PFSK-1 (cell line): ENCODE results near the gene MRPS9.

Source experiments
- FOXP2 ChIP-seq: optimal IDR thresholded peaks from 2 replicates; pipeline ENCODE3; 2011; ENCODE audit warnings: borderline replicate concordance, control low read depth, inconsistent platforms; ENCODE audit not compliant: insufficient read depth; ENCODE audit errors: extremely low read length, extremely low read depth
- POLR2AphosphoS5 ChIP-seq: IDR thresholded peaks from 2 replicates; pipeline ENCODE4 v1.6.1; 2012; ENCODE audit warnings: low read depth, mild to moderate bottlenecking, control low read depth, low read length, moderate library complexity
- REST ChIP-seq, 2 experiments: IDR thresholded peaks; 2 replicates each; pipeline versions ENCODE4 v1.6.1 to v1.8.0; 2011 to 2012; ENCODE audit warnings: low read depth in 2 of 2, low read length in 2 of 2, control low read depth in 1 of 2, inconsistent platforms in 1 of 2, mild to moderate bottlenecking in 1 of 2, moderate library complexity in 1 of 2; ENCODE audit not compliant: insufficient read depth in 1 of 2
- SIN3A ChIP-seq: IDR thresholded peaks from 2 replicates; pipeline ENCODE4 v1.6.1; 2012; ENCODE audit warnings: mild to moderate bottlenecking, low read length, moderate library complexity, borderline replicate concordance; ENCODE audit not compliant: insufficient read depth
- TAF1 ChIP-seq: IDR thresholded peaks from 2 replicates; pipeline ENCODE4 v1.6.1; 2012; ENCODE audit warnings: low read length, control low read depth, borderline replicate concordance; ENCODE audit not compliant: insufficient read depth

MRPS9 gene

GRCh38 chr2:105068875-105069274 lies 31.0 kb downstream of the MRPS9 start:
- no peak for TF ChIP-seq TAF1
- no peak for TF ChIP-seq FOXP2
- no peak for TF ChIP-seq REST (IDR thresholded peaks at IDR 0.05; ENCODE audit: insufficient read depth in 1 of 2, low read depth in 2 of 2, low read length in 2 of 2)
- no peak for TF ChIP-seq POLR2AphosphoS5
- no peak for TF ChIP-seq SIN3A

DNA sequence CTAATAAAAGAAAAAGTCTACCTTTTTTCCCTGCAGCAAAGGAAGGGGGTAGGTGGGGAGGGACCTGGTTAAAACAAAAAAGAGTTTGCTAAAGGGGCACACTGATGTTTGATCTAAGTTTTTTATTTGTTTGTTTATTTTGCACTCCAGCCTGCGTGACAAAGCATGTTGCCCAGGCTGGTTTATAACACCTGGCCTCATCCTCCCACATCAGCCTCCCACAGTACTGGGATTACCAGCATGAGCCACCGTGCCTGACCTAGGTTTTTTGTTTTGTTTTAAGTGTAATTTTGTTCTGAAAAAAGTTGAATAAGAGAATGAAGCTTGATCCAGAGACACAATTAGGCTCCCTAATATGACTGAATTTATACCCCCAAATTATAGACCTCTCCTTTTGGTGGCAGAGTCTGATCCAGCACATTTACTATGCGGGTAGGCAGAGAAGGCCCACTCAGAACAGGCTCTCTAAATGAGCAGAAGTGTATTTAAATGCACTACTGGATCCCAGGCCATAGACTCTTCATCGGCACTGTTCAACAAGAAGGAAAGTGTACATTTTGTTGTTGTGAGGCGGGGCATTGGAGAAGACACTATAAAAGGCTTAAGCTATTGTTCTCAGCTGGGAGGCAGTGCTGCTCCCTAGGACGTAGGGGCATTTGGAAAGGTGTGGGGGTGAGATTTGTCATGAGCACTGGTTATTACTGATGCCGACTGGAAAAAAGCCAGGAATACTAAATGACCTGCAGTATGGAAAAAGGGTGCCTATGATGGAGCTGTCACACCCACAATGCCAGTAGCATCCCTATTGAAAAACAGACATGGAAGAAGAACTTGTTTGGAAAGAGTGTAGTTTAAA lies 32.4 kb downstream of the MRPS9 start:
- TF ChIP-seq TAF1, result no peak
- TF ChIP-seq SIN3A, result no peak
- TF ChIP-seq FOXP2, result no peak
- no peak for TF ChIP-seq POLR2AphosphoS5
- no peak for TF ChIP-seq REST (IDR thresholded peaks at IDR 0.05; ENCODE audit: insufficient read depth in 1 of 2, low read depth in 2 of 2, low read length in 2 of 2)

DNA sequence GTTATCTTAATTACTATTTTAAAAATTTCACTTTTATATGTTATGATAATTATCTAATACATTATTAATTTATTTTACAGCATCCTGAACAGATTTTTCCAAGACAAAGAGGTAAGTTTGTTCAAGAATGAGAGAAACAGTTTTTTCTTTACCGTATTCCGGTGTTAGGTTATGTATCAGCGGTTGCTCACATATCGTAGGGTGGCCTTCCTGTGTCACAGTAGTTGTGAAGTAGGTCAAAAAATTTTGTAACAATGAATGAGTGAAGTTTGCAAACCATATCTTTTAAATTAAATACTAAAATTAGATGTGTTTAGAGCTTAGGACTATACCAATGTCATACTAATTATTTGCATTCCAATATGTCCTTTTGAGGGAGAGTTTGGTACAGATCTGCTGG lies 33.5 kb downstream of the MRPS9 start:
- no peak for TF ChIP-seq POLR2AphosphoS5
- no peak for TF ChIP-seq FOXP2
- TF ChIP-seq REST (IDR thresholded peaks at IDR 0.05; ENCODE audit: insufficient read depth in 1 of 2, low read depth in 2 of 2, low read length in 2 of 2), result no peak
- no peak for TF ChIP-seq TAF1
- no peak for TF ChIP-seq SIN3A

GRCh38 chr2:105072039-105072438 lies 34.2 kb downstream of the MRPS9 start:
- TF ChIP-seq TAF1 (no peak), SIN3A (no peak), REST (IDR thresholded peaks at IDR 0.05; ENCODE audit: insufficient read depth in 1 of 2, low read depth in 2 of 2, low read length in 2 of 2) (no peak), POLR2AphosphoS5 (no peak), FOXP2 (no peak)
